ENCODE measurements around the gene ADGRV1.
"Not testable (repeated sequence)": the region's sequence is repeated elsewhere in the genome, so short reads cannot be mapped to it uniquely, and the experiment has no call there.

The ADGRV1 gene

DNA sequence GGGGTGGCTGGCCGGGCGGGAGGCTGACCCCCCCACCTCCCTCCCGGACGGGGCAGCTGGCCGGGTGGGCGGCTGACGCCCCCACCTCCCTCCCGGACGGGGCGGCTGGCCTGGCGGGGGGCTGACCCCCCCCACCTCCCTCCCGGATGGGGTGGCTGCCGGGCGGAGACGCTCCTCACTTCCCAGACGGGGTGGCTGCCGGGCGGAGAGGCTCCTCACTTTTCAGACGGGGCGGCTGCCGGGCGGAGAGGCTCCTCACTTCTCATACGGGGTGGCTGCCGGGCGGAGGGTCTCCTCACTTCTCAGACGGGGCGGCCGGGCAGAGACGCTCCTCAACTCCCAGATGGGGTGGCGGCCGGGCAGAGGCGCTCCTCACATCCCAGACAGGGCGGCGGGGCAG, 37.2 kb downstream of the ADGRV1 start:
- FAIRE-seq: not testable (repeated sequence)

DNA sequence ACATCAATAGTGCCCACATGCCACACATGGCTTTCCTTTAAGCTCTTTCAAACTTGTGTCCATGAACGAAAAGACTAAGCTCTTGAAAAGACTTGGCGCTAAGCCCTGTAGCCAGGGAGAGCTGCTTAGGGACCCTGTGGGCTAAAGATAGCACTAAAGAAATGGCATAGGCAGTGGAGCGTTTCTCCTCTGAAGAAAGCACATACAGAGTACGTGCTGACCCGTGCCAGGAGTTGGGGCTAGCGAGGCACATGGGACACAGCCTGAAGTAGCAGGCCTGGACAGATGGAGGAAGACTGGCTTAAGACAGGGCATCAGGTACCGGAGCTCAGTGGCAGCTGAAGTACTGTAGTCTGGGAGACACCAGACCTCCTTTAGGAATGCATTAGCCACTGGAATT, 39.7 kb downstream of the ADGRV1 start:
- FAIRE-seq: no peak

DNA sequence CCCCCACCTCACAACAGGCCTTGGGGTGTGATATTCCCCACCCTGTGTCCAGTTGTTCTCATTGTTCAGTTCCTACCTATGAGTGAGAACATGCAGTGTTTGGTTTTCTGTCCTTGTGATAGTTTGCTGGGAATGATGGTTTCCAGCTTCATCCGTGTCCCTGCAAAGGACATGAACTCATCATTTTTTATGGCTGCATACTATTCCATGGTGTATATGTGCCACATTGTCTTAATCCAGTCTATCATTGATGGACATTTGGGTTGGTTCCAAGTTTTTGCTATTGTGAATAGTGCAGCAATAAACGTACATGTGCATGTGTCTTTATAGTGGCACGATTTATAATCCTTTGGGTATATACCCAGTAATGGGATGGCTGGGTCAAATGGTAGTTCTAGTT, 41.7 kb downstream of the ADGRV1 start:
- FAIRE-seq: not testable (repeated sequence)

DNA sequence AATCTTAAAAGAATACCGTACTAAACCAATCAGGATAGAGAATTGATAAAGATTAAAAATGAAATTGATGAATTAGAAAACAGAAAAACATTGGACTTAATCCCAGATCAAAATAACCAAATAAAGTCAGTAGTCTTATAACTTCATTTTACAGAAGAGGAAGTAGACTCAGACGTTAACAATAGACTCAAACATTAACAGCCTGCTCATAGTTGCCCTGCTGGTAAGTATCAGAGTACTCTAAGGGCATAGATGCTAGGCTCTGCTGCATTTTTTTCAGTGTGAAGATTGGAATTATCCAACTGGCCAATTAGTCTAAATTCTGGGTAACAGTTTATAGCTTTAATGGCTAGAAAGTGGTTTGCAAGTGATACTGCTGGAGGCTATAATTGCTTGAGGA, 42.9 kb downstream of the ADGRV1 start:
- FAIRE-seq: no peak

DNA sequence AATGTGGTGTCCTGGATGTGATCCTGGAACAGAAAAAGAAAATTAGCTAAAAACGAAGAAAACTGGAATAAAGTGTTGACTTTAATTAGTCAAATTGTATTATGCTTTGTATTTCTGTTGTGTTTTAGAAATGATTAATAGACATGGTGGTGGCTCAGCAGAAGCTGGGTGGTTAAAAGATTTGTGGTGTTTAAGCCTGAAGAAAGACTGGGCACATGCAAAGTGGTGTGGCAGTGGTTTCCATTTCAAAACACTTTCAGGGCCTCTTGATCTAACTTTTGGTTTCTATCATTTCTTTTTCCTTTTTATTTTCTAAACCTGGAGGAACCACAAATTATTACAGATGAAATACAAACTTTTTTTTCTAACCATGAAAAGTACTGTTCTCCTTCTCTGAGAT, 44.1 kb downstream of the ADGRV1 start:
- FAIRE-seq: no peak

DNA sequence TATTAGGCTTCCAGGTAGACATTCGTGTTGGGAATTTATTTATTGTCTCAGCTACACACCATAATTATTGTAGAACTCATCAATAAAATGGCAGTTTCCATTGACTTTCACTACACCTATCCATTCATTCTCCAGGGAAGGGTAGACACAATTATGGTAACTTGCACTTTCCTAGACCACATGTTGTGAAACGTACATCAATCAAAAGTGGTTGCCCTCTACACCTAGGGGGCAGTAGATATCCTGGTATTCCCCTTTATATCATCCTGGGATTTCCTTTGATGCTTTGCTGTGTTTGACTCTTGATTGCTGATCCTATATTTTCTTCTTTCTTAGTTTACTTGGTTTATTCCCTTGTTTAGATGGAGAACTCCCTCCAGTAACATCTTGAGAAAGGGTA, 47.9 kb downstream of the ADGRV1 start:
- no peak for FAIRE-seq

DNA sequence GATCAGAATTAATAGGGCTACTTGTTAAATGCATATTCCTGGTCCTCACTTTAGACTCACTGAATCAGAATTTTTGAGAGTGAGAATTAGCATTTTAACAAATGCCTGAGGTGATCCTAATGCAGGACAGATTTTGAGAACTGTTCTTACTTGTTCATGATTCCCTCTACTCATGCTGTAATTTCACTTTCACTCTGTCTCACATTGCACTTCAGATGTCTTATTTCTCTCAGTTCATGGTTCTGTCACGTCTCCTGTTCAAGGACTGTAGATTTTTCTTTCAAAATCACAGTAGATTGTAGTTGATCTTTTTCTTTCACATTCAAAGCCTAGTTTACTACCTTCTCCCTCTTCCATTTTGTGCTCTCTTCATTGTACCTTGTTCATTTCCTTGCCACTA, 54.3 kb downstream of the ADGRV1 start:
- FAIRE-seq: no peak

DNA sequence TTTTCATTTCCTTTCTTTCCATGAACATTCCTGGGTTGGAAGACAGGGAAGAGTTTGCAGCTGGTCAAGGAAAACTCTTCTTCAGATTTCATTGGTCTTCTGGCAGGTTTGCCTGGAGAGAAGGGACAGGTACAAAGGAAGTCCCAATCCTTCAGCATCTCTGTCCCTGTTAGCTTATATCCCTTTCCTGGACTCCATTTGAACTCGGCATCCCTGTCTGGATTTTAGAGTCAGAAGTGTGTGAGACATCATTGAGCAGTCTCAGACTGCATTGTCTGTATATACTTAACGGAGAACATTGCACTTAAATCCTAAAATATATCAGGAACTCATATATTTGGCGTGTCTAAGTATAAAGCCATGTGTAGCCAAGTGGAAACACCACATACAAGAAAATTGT, 54.9 kb downstream of the ADGRV1 start:
- FAIRE-seq: no peak

DNA sequence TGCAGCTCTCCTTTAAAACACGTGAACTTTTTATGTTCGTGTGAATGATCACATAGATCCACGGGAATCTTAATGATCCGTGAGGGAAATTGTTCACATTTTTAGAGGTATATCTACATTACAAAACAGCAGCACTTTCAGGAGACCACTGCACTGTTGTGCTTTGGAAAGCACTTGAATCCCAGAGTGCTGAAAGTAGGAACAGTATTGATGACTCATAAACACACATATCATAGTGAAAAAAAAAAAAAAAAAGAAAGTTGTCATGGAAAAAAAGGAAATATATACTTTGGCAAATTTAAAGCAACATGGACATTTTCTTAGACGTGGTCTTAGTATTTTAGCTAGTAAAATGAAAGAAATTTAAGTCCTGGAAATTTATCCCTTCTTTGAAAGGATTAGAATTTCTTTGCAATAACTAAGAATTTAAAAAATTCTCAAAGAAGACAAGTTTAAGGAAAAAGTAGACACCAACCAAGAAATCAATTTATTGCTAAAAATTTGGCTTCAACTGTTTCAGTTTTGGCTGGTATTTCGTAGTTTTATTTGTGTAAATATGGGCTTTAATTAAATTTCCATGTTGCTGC, 55.4 kb downstream of the ADGRV1 start:
- no peak for FAIRE-seq

DNA sequence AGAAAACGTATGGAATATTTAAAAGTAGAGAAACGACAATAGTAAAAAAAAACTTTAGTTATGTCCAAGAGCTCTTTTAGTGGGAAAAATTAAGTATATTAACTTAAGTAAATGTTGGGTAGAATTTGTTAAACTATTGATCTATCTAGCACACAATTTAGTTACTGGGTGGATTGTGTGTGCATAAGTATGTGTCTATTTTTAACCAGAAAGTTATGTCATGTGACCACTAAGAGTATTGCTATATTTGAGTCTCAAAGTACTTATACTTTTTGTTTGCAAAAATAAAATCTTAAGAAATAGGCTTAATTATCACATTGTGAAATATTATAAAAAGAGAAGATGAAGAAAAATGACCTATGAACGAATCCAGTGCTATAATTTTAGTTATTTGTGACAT, 56.8 kb downstream of the ADGRV1 start:
- no peak for FAIRE-seq

DNA sequence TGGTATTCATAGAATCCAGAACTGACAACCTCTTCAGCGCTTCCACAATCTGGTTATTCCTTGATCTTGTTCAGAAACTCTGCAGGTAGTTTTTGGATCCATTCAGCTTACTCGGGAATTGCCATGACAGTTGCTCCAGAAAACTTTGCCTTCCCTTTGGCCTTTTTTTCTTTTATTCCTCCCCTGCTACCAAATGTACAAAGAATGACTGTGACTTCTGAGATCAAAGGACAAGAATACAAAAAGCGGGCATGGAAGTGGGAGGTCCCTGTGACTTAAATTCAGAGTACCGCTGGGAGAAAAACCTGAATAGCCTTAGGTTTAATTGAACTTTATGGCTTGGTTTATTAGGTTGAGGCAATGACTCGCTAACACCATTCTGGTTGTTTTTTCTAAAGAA, 59.5 kb downstream of the ADGRV1 start:
- FAIRE-seq: no peak

DNA sequence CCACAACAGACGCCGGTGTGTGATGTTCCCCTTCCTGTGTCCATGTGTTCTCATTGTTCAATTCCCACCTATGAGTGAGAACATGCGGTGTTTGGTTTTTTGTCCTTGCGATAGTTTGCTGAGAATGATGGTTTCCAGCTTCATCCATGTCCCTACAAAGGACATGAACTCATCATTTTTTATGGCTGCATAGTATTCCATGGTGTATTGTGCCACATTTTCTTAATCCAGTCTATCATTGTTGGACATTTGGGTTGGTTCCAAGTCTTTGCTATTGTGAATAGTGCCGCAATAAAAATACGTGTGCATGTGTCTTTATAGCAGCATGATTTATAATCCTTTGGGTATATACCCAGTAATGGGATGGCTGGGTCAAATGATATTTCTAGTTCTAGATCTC, 61.2 kb downstream of the ADGRV1 start:
- not testable (repeated sequence) for FAIRE-seq

DNA sequence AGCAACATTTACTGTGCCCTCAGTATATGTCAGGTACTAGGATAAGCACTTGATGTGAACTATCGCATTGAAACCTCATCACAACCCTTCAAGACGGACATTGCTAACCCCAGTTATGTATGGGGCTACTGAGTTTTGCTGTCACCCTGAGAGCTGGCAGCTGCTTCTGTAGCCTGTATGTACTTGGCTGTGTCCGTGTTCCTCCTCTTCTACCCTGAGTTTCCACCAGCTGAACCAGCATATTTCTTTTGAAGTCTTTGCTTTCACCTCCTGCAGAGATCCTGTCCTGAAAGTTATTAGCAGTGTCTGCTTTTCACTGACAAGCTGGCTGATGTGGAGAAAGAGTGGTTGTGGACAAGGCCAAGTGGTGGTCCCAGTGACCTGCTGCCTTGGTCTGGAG, 63.3 kb downstream of the ADGRV1 start:
- no peak for FAIRE-seq

DNA sequence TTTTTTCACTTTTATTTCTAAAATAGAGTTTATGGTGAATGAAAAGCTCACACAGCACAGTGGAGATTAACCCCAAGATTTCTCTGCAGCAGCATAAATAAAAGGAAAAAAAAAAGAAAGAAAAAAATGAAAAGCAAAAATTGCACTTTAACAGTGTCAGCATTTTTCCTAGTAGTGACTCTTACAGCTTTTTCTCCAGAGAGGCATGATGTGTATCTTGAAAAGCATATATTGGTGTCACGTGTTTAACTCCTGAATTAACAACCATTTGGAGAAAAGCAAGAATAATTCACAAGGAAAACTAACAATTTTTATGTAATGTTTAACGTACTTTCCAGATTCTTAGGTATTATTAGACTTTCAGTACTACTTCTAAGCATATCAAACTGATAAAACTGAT, 67.9 kb downstream of the ADGRV1 start:
- FAIRE-seq: no peak

DNA sequence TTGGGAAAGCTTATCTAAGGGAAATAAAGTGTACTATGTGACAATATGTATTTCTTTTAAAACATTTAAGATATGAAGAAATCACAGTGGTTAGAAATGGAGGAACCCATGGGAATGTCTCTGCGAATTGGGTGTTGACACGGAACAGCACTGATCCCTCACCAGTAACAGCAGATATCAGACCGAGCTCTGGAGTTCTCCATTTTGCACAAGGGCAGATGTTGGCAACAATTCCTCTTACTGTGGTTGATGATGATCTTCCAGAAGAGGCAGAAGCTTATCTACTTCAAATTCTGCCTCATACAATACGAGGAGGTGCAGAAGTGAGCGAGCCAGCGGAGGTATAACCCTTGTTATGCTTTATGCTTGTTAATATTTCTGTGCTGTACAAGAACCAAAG, 69.9 kb downstream of the ADGRV1 start:
- FAIRE-seq: no peak

DNA sequence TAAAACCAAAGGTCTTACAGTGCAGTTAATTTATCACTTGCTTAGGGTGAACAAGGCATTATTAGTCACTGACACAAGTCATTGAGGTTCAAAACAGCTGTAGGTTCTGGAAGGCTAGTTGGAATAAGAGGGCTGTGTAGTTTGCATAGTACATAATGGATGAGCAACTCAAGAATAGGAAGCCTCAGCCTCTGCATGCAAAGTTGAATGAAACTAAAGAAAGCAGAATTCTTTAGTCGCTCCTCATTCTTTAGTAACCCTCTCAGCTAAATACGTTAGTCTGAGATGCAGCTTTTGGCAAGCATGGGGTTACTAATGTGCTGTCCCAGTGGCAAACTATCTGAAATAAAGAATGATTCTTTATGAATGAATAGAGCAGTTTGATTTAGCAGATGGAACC, 74.2 kb downstream of the ADGRV1 start:
- FAIRE-seq: no peak

DNA sequence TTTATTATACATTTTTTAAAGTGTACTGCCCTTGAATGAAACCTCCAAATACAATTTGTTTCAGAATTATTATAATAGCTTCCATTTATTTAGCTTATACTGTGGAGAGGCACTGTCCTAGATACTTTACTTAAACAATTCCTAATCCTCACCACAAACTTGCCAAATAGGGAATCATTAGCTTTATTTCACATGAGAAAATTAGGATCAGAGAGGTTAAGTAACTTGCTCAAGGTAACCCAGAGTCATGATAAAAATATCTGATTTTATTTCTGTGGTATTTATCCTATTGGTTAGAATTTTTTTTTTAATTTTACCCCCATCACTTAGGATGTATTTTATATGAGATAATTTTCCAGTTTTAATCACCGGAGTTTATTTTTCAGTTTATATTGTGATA, 78.4 kb downstream of the ADGRV1 start:
- FAIRE-seq: no peak

DNA sequence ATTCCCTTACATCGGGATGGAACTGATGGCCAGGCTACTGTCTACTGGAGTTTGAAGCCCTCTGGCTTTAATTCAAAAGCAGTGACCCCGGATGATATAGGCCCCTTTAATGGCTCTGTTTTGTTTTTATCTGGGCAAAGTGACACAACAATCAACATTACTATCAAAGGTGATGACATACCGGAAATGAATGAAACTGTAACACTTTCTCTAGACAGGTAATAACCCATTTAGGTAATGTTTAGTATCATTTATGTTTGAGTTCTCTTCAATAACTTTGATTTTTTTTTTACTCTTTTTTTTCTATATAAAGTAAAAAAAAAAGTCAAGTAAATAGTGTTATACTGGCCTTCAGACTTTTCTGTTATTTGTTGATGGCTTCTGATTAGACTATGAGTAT, 79.1 kb downstream of the ADGRV1 start:
- FAIRE-seq: peak; percentile 29

DNA sequence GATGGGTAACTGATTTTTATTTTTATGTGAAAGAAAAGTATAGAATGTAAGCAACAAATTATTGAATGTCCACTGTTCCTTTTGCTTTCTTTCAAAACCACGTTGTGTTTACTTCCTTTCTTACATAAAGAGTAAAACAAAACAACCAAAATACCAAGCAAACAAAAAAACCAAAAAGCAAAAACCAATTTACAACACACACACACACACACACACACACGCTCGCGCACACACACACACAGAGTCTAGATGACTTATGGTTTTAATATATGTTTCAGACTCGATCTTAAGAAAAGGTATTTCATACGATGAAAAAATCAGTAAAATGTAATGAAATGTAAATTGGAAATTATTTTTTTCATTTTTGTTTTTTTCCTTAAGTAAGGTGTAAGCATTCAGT, 80.3 kb downstream of the ADGRV1 start:
- no peak for FAIRE-seq

DNA sequence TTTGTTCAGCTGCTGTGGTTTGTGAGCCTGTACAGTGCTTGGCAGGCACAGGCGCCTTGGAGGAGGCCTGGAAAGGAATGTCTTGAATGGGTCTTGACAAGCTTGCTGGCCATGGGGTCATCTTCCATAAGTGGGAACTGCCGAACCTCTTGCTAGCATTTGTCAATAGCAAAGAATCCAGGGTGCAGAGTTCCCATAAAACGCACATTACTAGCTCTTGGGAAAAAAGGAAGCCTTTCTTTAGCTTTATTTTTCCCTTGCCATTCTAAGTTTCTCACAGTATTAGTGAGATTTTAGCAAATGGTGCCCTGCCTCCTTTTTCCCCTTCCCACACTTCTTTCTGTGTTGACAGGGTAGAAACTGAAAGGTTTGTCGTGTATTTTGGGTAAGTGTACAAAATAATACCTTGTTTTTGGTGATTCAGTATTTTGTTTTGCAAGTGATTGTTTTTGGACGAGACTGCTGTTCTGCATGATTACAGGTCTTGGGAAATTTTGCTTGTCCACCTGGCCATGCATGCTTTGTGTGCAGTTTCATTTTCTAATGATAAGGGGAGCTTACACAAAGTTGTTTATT, 82.0 kb downstream of the ADGRV1 start:
- FAIRE-seq: no peak

DNA sequence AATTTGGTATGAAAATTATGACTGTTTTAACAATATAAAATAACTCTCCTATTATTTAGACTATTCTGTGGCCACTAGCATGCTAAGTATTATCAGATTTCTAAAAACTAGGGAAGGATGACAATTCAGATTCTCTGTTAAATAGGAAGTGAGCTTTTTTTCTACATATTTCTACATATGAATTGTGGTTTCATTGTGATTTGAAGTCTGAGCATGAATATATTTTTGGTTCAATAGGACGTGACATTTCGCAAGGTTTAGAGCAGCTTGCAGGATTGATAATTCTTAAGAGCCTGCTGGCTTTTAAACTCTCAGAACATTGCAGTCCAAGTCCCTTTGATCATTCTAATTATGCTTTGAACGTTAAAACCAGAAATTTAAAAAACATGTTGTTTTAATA, 82.9 kb downstream of the ADGRV1 start:
- no peak for FAIRE-seq

DNA sequence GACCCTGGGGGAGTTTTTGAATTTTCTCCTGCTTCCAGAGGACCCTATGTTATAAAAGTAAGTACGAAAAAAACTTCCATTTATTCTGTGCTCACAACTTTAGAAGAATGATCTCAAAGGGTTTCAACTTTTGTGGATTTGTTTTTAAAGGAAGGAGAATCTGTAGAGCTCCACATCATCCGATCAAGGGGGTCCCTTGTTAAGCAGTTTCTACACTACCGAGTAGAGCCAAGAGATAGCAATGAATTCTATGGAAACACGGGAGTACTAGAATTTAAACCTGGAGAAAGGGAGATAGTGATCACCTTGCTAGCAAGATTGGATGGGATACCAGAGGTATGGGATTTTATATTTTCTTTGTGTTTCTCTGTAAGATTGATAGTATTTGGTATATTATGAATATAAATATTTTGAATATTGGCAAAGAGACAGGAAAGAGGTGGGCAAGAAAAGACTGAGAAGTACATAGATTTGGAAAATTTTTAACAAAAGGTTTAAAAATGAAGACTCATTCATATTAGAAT, 84.2 kb downstream of the ADGRV1 start:
- FAIRE-seq: no peak

DNA sequence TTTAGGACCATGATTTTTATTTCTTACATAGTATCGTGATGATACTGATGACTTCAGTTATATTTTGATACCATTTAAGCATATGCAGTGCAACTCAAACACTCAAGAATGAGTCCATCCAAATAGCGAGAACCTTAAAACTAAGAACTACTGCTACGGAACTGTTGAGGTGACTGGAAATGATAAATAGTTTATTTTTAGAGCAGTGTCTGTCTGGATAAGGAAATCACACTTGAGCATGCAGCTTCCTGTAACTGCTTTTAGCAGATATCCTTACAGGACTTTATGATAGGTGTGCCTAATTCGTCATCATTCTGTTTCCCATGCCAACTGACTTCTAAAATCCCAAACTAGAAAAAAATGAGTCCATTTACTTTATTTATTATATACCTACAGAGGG, 85.5 kb downstream of the ADGRV1 start:
- no peak for FAIRE-seq

DNA sequence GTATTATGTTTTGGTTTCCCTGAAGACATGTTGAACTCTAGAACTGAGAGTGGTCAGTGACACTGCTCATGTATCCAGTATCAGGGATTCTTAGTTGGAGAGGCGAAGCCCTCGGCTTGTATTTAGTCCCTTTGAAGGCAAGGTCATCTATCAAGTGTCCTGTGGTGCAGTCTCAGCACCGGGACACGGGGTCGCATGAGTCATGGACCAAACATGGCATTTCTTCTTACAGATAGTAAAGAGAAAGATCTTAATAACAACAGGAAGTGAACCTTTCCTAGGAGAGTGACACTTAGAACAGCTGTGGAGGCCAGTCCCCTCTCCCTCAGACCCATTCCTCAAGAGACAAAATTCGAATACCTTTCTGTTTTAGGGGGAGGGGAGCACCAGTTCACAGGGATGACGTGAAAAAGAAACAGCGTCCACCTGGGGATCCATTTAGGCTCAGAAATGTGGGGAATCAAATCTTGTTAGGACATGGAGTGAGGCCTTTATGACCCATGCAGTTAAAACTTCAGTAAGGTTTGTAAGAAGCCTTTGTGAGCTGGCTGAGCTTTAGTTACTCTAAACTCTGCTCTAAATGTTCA, 86.5 kb downstream of the ADGRV1 start:
- FAIRE-seq: no peak

DNA sequence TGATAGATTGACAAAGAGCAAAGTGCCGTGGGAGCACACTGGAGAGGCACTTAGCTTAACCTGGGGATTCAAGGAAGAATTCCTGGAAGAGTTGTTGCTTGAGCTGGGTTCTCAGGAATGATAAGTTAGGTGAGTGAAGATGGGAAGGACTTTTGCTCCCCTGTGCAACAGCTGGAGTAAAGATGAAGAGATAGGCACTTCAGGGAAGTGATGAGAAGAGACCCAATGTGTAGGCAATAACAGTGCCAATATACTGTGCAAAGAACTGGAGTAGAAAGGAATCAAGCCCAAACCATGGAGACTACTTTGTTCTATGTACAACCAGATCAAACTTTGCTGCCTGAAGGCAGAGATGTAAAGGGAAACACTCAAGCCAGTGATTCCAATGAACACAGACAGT, 92.2 kb downstream of the ADGRV1 start:
- no peak for FAIRE-seq
